Activated CD4-positive, alpha-beta T cell treated with anti-CD3 and anti-CD28 coated beads, Interleukin-2, amount 50 U/mL, for 16 hours (primary cell): Measurements from ENCODE around the gene RAMP3.

ENCODE experiments used
- DNase-seq: peaks from one replicate; pipeline ENCODE4 v3.0.0-alpha.2; 2020

RAMP3 gene

GRCh38 chr7:45181286-45181960 lies 23.8 kb downstream of the RAMP3 start:
- DNase-seq, result no peak

- DNase-seq, result no peak
Measured at GRCh38 chr7:45181991-45182855, 24.6 kb downstream of the RAMP3 start.

GRCh38 chr7:45182856-45183710 lies 25.5 kb downstream of the RAMP3 start:
- no peak for DNase-seq

- no peak for DNase-seq
Measured at GRCh38 chr7:45183711-45184210, 26.2 kb downstream of the RAMP3 start.

GRCh38 chr7:45184326-45185027 lies 26.9 kb downstream of the RAMP3 start:
- DNase-seq, result no peak

- DNase-seq, result no peak
Measured at GRCh38 chr7:45185028-45185863, 27.7 kb downstream of the RAMP3 start.

- DNase-seq, result no peak
Measured at GRCh38 chr7:45185864-45186250, 28.3 kb downstream of the RAMP3 start.

GRCh38 chr7:45186261-45186813 lies 28.7 kb downstream of the RAMP3 start:
- no peak for DNase-seq

GRCh38 chr7:45187089-45187945 lies 29.7 kb downstream of the RAMP3 start:
- no peak for DNase-seq

- DNase-seq, result no peak
Measured at GRCh38 chr7:45187946-45188411, 30.4 kb downstream of the RAMP3 start.

- DNase-seq, result no peak
Measured at GRCh38 chr7:45188736-45189135, 31.1 kb downstream of the RAMP3 start.

- no peak for DNase-seq
Measured at GRCh38 chr7:45189151-45189970, 31.8 kb downstream of the RAMP3 start.

GRCh38 chr7:45190406-45191165 lies 33.0 kb downstream of the RAMP3 start:
- no peak for DNase-seq

GRCh38 chr7:45191396-45191795 lies 33.8 kb downstream of the RAMP3 start:
- DNase-seq, result no peak

GRCh38 chr7:45192621-45193041 lies 35.0 kb downstream of the RAMP3 start:
- no peak for DNase-seq

GRCh38 chr7:45193828-45194227 lies 36.2 kb downstream of the RAMP3 start:
- no peak for DNase-seq

GRCh38 chr7:45196374-45196773 lies 38.8 kb downstream of the RAMP3 start:
- peak; percentile 79 for DNase-seq

GRCh38 chr7:45197461-45197860 lies 39.9 kb downstream of the RAMP3 start:
- no peak for DNase-seq
